ENCODE results near the gene BSND.

Gene BSND

GRCh38 chr1:55055951-55056631, 57.4 kb downstream of the BSND start:
- DNase-seq = no peak
- Mint-ChIP-seq H3K36me3 (ENCODE audit: low read depth) (peaks cover 5% of the 10 kb centered on the region), H3K4me1 (peaks cover 9% of the 10 kb centered on the region), H3K27me3 (ENCODE audit: low read depth, poor library complexity) (no peaks in the 10 kb centered on the region), H3K9me3 (no peaks in the 10 kb centered on the region), H3K27ac (no peak overlapping the region), H3K4me3 (no peak overlapping the region)
- no peak for TF ChIP-seq CTCF (IDR thresholded peaks at IDR 0.05)

- H3K27ac Mint-ChIP-seq = no peak overlapping the region
- peaks cover 5% of the 10 kb centered on the region for H3K36me3 Mint-ChIP-seq (ENCODE audit: low read depth)
- H3K4me1 Mint-ChIP-seq = peaks cover 4% of the 10 kb centered on the region
- no peaks in the 10 kb centered on the region for H3K9me3 Mint-ChIP-seq
- no peak overlapping the region for H3K4me3 Mint-ChIP-seq
- DNase-seq = no peak
- no peak for TF ChIP-seq CTCF (IDR thresholded peaks at IDR 0.05)
- no peaks in the 10 kb centered on the region for H3K27me3 Mint-ChIP-seq (ENCODE audit: low read depth, poor library complexity)
These were observed 57.9 kb downstream of the BSND start for GRCh38 chr1:55056632-55056992.

- H3K36me3 Mint-ChIP-seq (ENCODE audit: low read depth) = peaks cover 5% of the 10 kb centered on the region
- H3K4me3 Mint-ChIP-seq = no peak overlapping the region
- H3K27ac Mint-ChIP-seq = no peak overlapping the region
- no peaks in the 10 kb centered on the region for H3K9me3 Mint-ChIP-seq
- H3K27me3 Mint-ChIP-seq (ENCODE audit: low read depth, poor library complexity) = no peaks in the 10 kb centered on the region
- H3K4me1 Mint-ChIP-seq = no peaks in the 10 kb centered on the region
- TF ChIP-seq CTCF (IDR thresholded peaks at IDR 0.05) = no peak
- DNase-seq = no peak
These were observed 58.7 kb downstream of the BSND start for GRCh38 chr1:55057270-55057955.

DNA sequence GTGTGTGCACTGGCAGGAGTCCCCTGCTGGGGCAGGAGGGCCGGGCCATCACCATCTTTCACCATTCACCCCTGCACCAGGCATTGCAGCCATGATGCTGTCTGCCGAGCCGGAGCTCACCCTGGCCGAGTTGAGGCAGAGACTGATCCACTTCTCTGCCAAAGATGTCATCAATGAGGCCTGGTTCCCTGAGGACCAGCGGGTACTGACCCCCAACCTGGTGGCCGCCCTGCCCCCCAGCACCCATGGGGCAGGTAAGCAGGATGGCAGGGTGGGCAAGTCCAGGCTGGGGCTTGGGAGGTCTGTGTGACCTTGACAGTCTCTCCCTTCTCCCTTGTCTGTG, 59.2 kb downstream of the BSND start:
- Mint-ChIP-seq H3K9me3 (no peaks in the 10 kb centered on the region), H3K36me3 (ENCODE audit: low read depth) (peaks cover 3% of the 10 kb centered on the region), H3K27me3 (ENCODE audit: low read depth, poor library complexity) (no peaks in the 10 kb centered on the region), H3K4me1 (no peaks in the 10 kb centered on the region), H3K4me3 (no peak overlapping the region), H3K27ac (no peak overlapping the region)
- no peak for DNase-seq
- no peak for TF ChIP-seq CTCF (IDR thresholded peaks at IDR 0.05)

DNA sequence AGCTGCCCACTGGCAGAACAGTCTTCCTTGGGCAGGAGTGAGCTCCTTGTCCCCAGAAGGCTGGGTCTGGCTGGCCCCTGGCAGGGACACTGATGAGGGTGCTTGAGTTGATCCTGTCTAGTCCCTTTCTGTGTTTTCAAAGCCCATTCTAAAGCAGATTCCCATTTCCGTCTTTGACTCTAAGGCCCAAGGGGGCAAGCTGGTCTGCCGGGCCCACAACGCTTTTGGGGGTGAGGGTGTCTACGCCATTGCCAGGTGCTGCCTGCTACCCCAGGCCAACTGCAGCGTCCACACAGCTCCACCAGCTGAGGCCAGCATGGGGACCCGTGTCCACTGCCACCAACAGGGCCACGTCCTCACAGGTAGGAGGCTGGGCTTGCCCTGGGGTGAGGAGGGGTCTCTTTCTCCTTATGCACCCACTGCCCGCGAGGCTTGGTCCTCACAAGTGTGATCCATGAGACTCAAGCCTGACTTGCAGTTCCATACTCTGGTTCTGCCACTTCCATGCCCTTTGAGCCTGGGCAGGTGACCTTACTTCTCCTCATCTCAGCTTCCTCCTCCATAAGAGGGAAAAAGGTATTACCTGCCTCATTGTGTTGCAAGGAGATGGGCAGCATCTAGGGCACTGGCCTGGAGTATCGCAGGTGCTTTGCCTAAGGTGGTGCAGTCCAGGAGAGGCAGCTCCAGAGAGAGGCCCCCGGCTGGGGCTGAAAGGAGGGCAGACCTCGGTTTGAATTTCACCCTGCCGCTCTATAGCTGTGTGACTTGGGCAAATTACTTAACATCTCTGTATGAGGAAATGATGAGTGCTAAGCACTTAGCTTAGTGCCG, 60.8 kb downstream of the BSND start:
- TF ChIP-seq CTCF (IDR thresholded peaks at IDR 0.05) = no peak
- H3K27me3 Mint-ChIP-seq (ENCODE audit: low read depth, poor library complexity) = no peaks in the 10 kb centered on the region
- DNase-seq = no peak
- no peaks in the 10 kb centered on the region for H3K4me1 Mint-ChIP-seq
- H3K4me3 Mint-ChIP-seq = no peak overlapping the region
- no peaks in the 10 kb centered on the region for H3K9me3 Mint-ChIP-seq
- no peak overlapping the region for H3K27ac Mint-ChIP-seq
- H3K36me3 Mint-ChIP-seq (ENCODE audit: low read depth) = no peaks in the 10 kb centered on the region

Data from nephron progenitor cell (in vitro differentiated cells).